GM12875 (cell line): ENCODE measurements around the gene SDC1.

Source experiments
- H3K4me3 ChIP-seq: one replicate; pipeline ENCODE4 v1.5.1; 2011; ENCODE audit warnings: low read depth, low read length, control low read depth
- CTCF ChIP-seq: IDR thresholded peaks from 2 replicates; pipeline ENCODE4 v1.5.1; 2011; ENCODE audit warnings: low read depth, mild to moderate bottlenecking, control low read depth, inconsistent platforms, low read length, moderate library complexity, borderline replicate concordance; ENCODE audit not compliant: insufficient read depth

SDC1 gene

DNA sequence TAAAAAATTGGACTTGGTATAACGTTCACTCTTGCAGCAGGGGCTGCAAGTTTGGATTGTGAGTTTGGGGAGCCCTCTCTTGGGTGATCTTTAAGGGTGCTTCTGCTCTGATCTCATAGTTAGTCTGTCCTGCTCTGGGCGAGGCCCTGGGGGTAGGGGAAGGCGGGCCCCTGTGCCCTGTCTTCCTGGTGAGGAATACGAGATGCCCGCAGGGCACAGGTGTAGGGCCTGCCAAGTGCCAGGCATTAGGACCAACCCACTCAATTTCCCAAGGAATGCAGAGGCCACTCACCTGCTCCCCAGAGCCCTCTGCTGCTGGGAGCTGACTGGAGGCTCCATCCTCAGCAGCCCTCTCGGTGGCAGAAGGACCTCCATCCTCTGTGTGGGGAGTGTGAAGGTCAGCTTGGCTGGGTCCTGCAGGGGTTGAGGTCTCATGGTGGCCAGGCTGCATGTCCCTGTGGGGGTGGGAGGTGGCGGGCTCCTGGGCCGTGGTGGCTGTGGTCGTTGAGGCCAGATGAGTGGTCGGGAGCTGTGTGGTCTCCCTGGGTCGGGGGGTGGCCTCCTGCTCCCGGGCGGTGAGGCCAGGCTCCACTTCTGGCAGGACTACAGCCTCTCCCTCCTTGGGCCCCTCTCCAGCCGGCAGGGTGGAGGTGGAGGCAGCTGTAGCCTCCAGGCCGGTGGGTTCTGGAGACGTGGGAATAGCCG lies 21.3 kb downstream of the SDC1 start:
- no peak overlapping the region for H3K4me3 ChIP-seq
- no peak for TF ChIP-seq CTCF

DNA sequence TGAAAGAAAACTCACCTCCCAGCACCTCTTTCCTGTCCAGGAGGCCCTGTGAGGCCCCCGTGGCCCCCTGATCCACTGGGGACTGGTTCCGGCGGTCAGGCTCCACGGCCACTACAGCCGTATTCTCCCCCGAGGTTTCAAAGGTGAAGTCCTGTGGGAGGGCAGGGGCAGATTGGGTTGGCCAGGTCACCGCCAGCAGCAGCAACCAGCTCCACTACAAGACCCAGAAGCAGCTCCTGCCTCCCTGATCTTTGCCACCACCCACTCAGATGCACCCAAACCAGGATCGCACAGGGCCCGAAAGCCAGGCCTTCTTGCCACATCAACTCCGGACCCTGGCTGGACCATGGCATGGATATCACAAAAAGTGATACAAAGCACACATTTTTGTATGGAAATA lies 21.9 kb downstream of the SDC1 start:
- no peak overlapping the region for H3K4me3 ChIP-seq
- no peak for TF ChIP-seq CTCF

DNA sequence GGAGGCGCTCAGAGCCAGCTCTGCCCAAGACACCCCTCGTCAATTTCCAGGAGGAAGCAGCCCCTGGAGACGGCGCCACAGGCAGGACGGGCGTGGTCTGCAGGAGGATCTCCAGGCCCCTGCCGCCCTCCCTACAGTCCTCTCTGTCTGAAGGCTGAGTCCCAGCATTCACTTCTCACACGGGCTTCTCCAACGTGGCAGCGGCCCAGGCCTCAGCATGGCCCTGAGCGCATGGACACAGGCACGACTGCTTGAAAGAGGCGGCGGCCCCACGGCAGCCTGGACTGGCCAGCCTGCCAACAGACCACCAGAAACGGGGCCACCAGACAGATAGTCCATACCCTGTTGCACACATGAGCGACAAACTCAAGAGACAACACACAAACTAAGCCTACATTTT lies 23.3 kb downstream of the SDC1 start:
- no peak overlapping the region for H3K4me3 ChIP-seq
- TF ChIP-seq CTCF = no peak

DNA sequence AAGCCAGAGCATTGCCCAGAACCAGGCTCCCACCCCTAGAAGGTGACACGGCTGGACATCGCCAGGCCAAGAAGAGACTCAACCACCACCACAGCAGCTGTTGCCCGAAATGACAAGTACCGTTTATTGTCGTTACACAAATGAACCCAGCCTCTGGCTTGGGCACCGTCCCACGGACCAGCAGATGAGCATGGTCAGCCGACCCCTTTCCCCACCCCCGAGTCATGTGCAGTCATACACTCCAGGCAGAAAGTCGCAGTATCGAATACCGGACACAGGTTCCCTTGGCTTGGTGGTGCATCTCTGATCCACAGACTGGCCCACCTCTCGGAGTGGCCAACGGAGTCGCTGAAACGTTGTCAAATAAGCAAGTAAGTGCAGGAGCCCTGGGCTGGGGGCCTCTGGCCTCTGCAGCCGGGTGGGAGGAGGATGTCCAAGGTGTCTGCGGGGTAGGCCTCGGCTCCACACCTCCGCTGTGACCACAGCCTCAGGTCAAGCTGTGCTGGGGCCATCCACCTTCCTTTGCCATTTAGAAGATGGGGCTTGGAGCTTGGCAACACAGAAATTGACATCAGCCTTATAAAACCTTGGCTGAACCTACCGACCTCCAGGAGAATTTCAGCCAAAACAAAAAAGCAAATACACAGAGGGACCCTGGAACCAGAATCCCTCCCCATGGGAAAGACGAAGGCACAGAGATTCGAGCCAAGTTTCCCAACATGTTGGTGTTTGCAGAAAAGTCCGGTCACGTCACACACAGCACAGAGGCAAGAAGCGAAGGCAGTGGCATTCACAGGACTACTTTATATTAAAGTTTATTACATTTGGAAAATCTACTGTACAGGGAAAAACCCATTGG lies 24.0 kb downstream of the SDC1 start:
- no peak overlapping the region for H3K4me3 ChIP-seq
- TF ChIP-seq CTCF = no peak

DNA sequence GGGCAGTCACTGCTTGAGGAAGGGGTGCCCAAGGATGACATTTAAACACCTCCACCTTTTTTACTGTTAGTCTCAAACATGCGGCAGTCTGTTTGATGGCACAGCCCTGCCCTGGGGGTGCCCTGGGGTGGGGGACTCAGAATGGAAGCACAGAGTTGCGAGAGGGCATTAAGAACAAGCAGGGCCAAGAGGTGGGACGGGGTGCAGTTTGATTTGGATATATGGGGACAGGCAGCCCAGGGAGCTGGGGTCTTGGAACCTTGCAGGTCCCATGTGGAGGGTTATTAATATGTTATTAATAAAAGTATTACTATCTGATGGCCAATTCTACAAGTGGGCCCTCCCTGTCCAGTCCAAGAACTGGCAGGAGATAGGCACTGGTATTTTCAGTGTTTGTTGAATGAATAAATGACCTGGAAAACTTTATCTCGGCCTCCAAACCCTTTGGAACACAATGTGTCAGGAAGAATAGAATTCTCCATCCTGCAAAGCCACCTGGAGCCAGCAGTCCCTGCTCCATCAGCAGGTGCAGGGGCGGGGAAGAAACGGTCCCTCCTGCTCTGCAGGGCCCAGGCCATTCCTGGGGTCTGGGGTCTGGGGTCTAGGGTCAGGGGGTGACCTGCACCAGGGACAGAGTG lies 25.2 kb downstream of the SDC1 start:
- no peak overlapping the region for H3K4me3 ChIP-seq
- no peak for TF ChIP-seq CTCF

DNA sequence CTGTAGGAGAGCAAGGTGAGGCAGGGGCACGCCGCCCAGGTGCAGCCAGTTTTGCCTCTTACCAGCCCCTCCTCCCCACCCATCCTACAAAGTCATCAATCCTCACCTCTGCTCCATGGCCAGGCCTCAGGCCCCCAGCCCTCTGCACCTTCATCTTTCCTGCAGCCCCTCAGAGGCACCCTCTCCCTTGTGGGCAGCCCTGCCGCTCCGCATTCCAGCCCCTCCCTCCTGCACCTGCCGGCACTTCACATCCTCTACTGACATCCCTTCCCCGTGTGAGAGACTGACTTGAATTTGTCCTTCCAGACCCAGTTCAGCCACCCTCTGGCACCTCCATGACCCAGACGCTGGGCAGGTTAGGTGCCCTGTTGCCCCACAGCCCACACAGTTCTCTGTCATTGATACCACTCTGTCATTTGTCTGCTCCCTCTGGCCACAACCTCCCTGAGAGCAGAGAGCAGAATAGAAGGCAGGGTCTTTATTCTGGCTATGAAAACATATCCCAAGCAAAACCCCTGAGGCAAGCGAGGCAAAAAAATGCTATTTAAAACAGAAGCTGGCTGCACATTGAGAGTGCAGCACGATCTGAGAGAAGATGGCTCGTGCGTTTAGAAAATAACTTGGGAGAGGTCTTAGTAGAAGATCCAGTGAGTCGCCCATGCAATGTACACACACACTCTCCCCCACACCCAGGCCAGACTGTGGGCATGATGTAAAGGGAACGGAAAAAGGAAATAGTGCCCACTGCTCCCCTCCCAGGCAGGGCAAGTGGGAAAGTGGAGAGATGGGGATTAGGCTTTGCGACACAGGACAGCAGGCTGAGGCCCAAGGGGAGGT lies 25.9 kb downstream of the SDC1 start:
- H3K4me3 ChIP-seq = no peak overlapping the region
- no peak for TF ChIP-seq CTCF
